HG03378 (cell line): Measurements from ENCODE around the gene CTBP2.

Source experiments
- ATAC-seq: cut with Tn5 transposase; IDR thresholded peaks from one replicate; pipeline ENCODE4 v1.9.1; 2021; ENCODE audit warnings: mild to moderate bottlenecking, moderate library complexity; ENCODE audit not compliant: unreplicated experiment

The CTBP2 gene

DNA sequence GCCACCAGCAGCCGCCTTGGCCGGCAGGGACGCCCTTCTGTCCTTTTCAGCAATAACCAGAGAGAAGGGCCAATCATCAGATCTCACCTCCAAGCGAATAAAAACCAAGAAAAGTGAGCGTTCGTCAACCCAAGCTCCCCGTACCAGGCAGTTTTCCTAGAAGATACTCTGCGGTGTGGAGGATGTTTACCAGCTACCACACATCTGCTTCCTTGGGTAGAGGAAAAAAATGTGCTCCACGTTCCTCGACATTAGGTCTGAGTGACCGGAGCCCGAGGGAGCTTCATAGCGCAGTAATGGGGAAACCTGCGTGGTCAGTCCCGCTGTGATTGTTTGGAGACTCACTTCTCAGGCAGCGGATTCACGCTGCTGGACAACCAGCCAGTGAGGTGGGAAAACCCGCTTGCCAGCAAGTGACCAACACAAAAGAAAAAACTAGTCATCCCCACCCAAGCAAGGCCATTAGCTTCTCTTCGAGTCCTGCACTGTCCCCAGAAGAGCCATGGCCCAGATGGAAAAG lies 145.5 kb downstream of the CTBP2 start:
- no peak for ATAC-seq

DNA sequence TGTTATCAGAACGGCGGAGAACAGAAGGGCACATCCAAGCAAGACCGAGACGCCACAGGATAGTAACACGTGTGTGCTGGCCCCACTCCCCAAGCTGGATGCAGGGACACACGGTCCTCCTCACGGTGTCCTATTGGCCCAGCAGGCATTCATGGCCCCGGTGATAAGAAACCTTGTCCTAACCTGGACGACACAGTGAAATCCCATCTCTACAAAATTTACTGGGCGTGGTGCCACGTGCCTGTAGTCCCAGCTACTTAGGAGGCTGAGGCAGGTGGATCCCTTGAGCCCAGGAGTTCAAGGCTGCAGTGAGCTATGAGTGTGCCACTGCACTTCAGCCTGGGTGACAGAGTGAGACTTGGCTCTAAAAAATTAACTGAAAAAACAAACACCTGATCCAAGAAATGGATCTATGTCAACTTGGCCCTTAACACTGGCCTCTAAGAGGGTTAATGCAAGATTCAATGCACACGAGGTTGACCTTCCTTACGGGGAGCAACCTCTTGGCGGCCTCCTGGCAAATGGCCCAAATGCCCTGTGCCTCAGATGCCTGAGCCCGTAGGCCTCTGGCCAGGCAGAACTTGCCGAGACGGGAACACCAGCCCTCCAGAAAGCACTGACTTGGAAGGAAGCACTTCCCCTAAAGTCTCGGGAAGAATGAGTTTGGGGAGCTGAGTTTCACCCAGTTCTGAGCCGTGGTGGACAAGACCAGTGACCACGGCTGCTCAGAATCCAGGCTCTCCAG lies 146.1 kb downstream of the CTBP2 start:
- ATAC-seq, result no peak

GRCh38 chr10:125013529-125013872 lies 146.9 kb downstream of the CTBP2 start:
- no peak for ATAC-seq

DNA sequence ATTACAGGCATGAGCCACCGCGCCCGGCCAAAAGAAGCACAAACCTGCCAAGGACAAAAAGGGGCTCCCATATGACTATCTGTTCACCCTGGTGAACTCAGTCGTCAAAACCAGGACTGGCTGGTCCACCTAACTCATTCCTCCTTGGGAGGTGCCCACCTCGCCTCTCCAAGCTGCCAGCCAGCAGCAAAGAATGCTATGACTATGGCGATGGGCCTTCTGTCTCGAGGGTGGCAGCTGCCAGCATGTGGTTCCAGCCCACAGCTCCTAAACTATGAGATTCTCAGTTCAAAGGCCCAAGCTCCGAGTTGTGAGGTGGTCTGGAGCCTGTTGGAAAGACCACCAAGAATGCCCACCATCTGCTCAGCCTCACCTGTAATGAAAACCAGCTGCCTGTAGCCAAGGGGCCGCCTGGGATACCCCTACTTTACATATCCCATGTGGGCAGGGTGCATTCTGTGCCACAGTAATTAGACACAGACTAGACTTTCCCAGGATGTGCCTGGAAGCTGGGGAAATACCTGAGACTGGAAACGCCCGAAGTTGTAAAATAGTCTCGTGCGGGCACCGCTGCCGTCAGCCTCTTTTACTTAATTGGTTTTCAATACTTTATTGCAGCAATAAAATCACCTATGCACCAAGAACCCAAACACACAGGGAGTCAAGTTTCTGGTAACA lies 147.4 kb downstream of the CTBP2 start:
- ATAC-seq, result no peak

- ATAC-seq, result no peak
Observed at GRCh38 chr10:125011926-125012705, 148.2 kb downstream of the CTBP2 start.

GRCh38 chr10:125011171-125011925 lies 149.0 kb downstream of the CTBP2 start:
- ATAC-seq, result no peak

- no peak for ATAC-seq
Observed at GRCh38 chr10:125010362-125010761, 150.0 kb downstream of the CTBP2 start.

- no peak for ATAC-seq
Observed at GRCh38 chr10:125009661-125010161, 150.7 kb downstream of the CTBP2 start.

DNA sequence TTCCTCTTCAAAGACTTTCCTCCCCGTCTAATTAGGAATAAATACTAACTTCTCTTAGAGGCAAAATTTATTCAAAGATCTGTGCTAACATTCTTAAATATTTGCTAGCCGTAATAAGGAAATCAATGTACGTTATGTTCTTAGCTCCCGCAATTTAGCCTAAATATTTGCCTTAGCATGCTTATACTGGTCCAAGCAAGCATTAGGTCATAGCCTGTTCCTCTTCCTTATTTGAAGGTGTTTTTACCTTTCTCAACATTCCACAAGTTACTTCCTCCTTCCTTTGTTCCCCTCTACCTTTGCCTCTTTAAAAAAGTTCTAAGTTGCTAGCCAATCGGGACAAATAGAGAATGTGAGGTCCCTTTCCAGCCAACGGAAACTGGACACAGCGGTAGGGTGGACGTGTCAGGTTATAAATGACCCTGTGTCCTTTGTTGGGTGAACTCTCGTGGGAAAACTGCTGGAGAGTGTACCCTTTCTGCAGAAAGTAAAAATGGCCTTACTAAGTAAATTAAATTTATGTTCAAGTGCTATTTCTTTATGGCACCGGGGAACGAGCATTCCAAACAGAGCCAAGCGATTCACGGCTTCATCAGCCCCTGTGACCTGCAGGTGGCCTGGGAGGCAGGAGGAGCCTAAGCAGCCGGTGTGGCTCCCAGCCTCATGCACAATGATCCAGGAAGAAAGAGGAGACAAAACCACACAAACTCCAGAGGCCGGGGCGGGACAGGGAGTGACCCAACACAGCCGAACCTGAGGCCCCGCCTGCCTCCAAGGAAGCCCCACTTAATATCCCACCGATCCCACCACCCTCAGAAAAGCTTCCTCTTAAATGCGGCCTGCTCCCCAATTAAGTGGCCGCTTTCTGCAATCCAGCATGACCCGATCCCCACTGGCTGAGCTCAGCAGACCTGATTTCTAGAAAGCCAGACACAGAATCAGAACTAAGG lies 151.4 kb downstream of the CTBP2 start:
- ATAC-seq, result no peak

- ATAC-seq, result no peak
Observed at GRCh38 chr10:125007436-125007835, 152.9 kb downstream of the CTBP2 start.

GRCh38 chr10:125006921-125007426 lies 153.4 kb downstream of the CTBP2 start:
- ATAC-seq, result no peak

DNA sequence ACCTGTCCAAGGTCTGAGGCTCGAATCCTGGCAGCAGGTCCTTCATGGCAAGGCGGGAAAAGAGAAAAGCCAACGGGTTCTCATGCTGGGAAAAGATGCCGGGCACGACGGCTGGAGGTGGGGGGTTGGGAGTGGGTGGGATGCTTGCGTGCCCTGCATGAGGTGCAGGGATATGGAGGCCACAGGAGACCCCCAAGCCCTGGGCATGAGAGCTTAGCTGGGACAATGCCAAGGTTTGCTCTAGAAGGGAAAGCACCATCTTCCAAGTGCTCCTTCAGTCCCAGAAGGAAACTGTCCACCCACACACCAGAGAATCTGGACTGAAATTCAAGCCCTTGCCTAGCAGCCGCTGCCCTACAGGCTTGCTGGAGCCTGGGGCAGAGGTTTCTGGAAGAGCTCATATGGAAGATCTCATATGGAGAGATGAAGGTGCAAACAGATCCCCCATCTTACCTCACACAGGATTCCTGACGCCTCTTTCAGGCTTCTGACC lies 154.1 kb downstream of the CTBP2 start:
- ATAC-seq, result no peak

GRCh38 chr10:125005312-125006187 lies 154.8 kb downstream of the CTBP2 start:
- no peak for ATAC-seq

DNA sequence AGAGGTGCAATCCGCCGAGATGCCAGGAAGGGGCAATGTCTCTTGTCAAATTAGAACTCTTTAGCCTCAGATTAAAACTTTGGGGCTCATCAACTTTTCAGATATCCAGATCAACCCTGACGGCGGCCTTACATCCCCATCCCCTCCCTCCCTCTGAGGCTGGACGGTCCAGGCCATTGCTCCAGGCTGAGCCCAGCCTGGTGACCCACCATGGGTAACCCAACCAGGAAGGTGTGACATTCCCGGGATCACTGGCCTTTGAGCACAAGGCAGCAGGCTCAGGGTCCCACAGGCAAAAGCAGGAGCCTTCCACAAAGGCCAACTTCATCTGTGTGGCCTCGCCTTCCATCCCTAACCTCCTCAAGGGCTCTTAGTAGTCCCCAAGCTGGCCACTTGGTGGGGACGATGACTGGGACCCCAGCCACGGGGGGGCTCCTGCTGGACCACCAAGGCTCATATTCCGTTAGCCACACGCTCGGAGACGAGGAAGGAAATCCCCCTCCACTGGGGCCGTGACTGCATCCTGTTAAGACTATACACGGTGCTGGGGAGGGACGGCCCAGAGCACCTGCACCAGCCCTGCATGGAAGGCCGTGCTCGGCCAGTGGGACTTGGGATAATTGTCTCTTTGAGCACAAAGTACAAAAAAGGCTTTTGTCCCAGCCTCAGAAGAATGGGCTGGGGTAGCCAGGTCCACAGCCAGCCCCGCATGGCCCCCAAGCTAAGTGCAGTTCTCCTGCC lies 155.6 kb downstream of the CTBP2 start:
- ATAC-seq, result no peak

- ATAC-seq, result no peak
Observed at GRCh38 chr10:125003901-125004467, 156.4 kb downstream of the CTBP2 start.

- no peak for ATAC-seq
Observed at GRCh38 chr10:125003146-125003900, 157.0 kb downstream of the CTBP2 start.
